ENCODE measurements around the gene EDEM1. TPM values are rescaled to one million over a fixed set of nuclear protein-coding genes. Genes with fewer than 3 reads are reported as not detected.

The EDEM1 gene
- total RNA-seq, 4 donors from 2014 or later, result 17.1 to 58.4 (median 37.7) TPM

DNA sequence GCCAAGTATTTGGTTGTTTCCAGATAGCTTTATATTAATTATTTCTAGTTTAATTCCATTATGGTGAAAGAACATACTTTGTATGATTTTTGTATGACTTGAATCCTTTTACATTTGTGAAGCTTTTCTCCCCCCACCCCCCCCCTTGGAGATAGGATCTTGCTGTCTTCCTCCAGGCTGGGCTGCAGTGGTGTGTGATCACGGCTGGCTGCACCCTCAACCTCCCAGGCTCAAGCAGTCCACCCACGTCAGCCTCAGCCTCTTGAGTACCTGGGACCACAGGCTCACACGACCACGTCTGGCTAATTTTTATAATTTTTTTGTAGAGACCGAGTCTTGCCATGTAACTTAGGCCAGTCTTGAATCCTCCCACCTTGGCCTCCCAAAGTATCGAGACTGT is 35.9 kb upstream of the EDEM1 start:
- no peak overlapping the region for H3K27ac ChIP-seq
- intact Hi-C loops (cut with DNase I; ENCODE audit: low total_unique reads), result no loop called here
- H3K36me3 ChIP-seq, result no peaks in the 10 kb centered on the region
- H3K4me1 ChIP-seq, result no peaks in the 10 kb centered on the region
- TF ChIP-seq, protein P1, sequence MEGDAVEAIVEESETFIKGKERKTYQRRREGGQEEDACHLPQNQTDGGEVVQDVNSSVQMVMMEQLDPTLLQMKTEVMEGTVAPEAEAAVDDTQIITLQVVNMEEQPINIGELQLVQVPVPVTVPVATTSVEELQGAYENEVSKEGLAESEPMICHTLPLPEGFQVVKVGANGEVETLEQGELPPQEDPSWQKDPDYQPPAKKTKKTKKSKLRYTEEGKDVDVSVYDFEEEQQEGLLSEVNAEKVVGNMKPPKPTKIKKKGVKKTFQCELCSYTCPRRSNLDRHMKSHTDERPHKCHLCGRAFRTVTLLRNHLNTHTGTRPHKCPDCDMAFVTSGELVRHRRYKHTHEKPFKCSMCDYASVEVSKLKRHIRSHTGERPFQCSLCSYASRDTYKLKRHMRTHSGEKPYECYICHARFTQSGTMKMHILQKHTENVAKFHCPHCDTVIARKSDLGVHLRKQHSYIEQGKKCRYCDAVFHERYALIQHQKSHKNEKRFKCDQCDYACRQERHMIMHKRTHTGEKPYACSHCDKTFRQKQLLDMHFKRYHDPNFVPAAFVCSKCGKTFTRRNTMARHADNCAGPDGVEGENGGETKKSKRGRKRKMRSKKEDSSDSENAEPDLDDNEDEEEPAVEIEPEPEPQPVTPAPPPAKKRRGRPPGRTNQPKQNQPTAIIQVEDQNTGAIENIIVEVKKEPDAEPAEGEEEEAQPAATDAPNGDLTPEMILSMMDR (IDR thresholded peaks at IDR 0.05), result no peak
- TF ChIP-seq POLR2A (IDR thresholded peaks at IDR 0.05), result no peak
- no peak for DNase-seq
- no peak overlapping the region for H3K4me3 ChIP-seq
- no peaks in the 10 kb centered on the region for H3K9me3 ChIP-seq
- no peaks in the 10 kb centered on the region for H3K27me3 ChIP-seq

DNA sequence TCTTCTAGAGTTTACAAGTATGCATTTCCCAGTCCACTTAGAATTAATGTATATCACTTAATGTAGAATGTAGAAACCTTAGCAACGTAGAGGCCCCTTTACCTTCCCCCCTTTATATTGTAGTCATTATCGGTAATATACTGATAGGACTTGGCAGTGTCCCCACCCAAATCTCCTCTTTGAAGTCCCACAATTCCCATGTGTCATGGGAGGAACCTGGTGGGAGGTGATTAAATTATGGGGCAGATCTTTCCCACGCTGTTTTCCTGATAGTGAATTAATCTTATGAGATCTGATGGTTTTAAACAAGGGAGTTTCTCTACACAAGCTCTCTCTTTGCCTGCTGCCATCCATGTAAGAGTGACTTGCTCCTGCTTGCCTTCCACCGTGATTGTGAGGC is 34.4 kb upstream of the EDEM1 start:
- Histone ChIP-seq H3K27ac (no peak overlapping the region), H3K36me3 (no peaks in the 10 kb centered on the region), H3K4me1 (no peaks in the 10 kb centered on the region), H3K9me3 (no peaks in the 10 kb centered on the region), H3K27me3 (no peaks in the 10 kb centered on the region), H3K4me3 (no peak overlapping the region)
- TF ChIP-seq, protein P1 (IDR thresholded peaks at IDR 0.05), result no peak
- TF ChIP-seq POLR2A (IDR thresholded peaks at IDR 0.05), result no peak
- no peak for DNase-seq
- intact Hi-C loops (cut with DNase I; ENCODE audit: low total_unique reads), result no loop called here

DNA sequence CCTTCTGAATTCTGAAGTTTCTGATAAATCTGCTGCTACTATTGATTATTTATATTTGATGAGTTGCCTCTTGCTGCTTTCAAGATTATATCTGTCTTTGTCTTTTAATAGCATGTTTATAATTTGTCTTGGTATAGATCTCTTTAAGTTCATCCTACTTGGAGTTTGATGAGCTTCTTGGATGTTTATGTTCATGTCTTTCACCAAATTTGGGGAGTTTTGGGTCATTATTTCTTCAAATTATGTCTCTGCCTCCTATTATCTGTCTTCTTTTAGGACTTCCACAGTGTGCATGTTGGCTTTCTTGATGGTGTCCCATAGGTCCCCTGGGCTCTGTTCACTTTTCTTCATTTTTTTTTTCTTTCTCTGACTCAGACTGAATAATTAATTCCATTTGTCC is 32.3 kb upstream of the EDEM1 start:
- H3K9me3 ChIP-seq, result no peaks in the 10 kb centered on the region
- no peaks in the 10 kb centered on the region for H3K27me3 ChIP-seq
- no peak overlapping the region for H3K27ac ChIP-seq
- H3K4me1 ChIP-seq, result peaks cover 0 to 5% of the 10 kb centered on the region in 2 donors
- TF ChIP-seq POLR2A (IDR thresholded peaks at IDR 0.05), result no peak
- TF ChIP-seq, protein P1 (IDR thresholded peaks at IDR 0.05), result no peak
- DNase-seq, result no peak
- H3K4me3 ChIP-seq, result no peak overlapping the region
- no peaks in the 10 kb centered on the region for H3K36me3 ChIP-seq
- intact Hi-C loops (cut with DNase I; ENCODE audit: low total_unique reads), result no loop called here

DNA sequence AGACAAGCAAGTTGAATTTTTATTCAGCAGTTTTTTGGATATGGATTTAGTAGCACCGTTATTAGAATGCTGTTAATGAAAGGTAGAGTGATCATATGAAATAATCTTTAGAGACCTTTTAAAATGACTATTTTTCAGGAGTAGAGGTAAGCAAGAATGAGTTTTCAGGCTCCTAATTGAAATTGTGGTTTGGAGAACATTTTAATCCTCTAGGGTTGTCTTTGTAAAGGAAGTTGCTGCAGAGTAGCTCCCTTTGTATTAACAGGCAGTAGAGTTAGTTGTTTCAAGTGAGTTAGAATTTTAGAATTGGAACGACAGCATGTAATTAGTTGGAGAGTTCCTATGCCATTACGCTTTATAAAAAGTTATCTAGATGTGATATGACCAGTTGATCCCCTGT is 27.2 kb upstream of the EDEM1 start:
- Histone ChIP-seq H3K27ac (no peak overlapping the region), H3K4me3 (no peak overlapping the region), H3K9me3 (no peaks in the 10 kb centered on the region), H3K27me3 (no peaks in the 10 kb centered on the region), H3K36me3 (no peaks in the 10 kb centered on the region), H3K4me1 (peaks cover 0 to 5% of the 10 kb centered on the region in 2 donors)
- no peak for DNase-seq
- TF ChIP-seq, protein P1 (IDR thresholded peaks at IDR 0.05), result no peak
- TF ChIP-seq POLR2A (IDR thresholded peaks at IDR 0.05), result no peak
- intact Hi-C loops (cut with DNase I; ENCODE audit: low total_unique reads), result no loop called here

DNA sequence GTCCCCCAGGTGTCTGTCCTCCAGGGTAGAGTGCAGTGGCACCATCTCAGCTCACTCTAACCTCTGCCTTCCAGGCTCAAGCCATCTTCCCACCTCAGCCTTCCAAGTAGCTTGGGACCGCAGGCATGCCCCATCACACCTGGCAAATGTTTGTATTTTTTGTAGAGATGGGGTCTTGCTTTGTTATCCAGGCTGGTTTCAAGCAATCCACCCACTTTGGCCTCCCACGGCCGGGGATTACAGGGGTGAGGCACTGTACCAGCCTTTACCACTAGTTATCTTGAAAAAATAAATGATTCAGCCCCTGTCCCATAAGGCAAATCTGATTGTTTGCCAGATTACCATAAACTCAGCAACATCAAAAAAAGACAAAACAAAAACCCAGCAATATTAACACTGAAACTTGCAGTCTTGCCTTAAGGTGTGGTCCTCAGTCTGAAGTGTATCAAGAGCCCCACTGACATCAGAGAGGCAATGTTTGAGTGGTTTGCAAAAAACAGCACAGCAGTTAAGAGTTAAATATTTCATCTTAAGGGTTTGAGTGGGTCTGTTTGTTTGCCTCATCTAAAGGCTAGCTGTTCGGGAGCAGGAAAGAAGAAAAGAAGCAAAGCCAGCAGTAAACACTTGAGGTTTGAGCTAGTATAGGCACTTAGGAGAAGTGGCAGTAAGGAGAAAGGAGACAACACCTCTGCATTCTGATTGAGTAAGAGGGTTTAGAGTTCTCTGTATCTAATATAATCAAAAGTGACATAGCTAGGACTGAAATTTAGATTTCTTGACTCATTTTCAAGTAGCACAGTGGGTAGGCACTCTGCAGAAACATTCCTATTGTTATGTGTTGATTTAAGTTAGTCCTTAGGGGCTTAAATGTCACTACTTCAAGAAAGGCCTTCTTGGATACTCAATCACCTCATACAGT is 26.3 kb upstream of the EDEM1 start:
- no peak overlapping the region for H3K4me3 ChIP-seq
- no peak for DNase-seq
- no peaks in the 10 kb centered on the region for H3K36me3 ChIP-seq
- H3K9me3 ChIP-seq, result no peaks in the 10 kb centered on the region
- H3K27ac ChIP-seq, result no peak overlapping the region
- intact Hi-C loops (cut with DNase I; ENCODE audit: low total_unique reads), result no loop called here
- no peaks in the 10 kb centered on the region for H3K27me3 ChIP-seq
- no peak for TF ChIP-seq POLR2A (IDR thresholded peaks at IDR 0.05)
- TF ChIP-seq, protein P1 (IDR thresholded peaks at IDR 0.05), result no peak
- H3K4me1 ChIP-seq, result peaks cover 0 to 5% of the 10 kb centered on the region in 2 donors

Measured in uterus (tissue), 4 donors.